Upper lobe of left lung (tissue), 4 donors: ENCODE data around the gene POLN.
A peak's percentile ranks its signal among the peaks of the same experiment; 100 is the strongest.

Source experiments
- CTCF ChIP-seq, 6 experiments: fragments of 450-650 bp in 4 of 6; fragments of 200-600 bp in 2 of 6; sonication (generic) in 2 of 6; IDR thresholded peaks; one replicate each; pipeline ENCODE4 v1.5.1; 2016 to 2019; ENCODE audit warnings: antibody characterized with exemption in 6 of 6
- EP300 ChIP-seq, 4 donors: sonication (generic); formaldehyde crosslinking; IDR thresholded peaks; one replicate each; pipeline ENCODE4 v1.5.1; 2017; ENCODE audit warnings: antibody characterized with exemption in 4 of 4, control low read depth in 2 of 4
- POLR2AphosphoS5 ChIP-seq, 2 donors: sonication (generic); formaldehyde crosslinking; IDR thresholded peaks; one replicate each; pipeline ENCODE4 v1.5.1; 2017; ENCODE audit warnings: antibody characterized with exemption in 2 of 2

- TF ChIP-seq EP300 (IDR thresholded peaks at IDR 0.05) (no peak), CTCF (IDR thresholded peaks at IDR 0.05) (no peak), POLR2AphosphoS5 (IDR thresholded peaks at IDR 0.05) (peak in 1 of 2 donors; percentile 11)
Observed at GRCh38 chr4:2041239-2042130, 200.4 kb downstream of the POLN start.
